NT2/D1 (cell line): ENCODE results near the gene CDC25B.

Experiments used
- SUZ12 ChIP-seq: IDR thresholded peaks from 2 replicates; pipeline ENCODE4 v1.6.1; 2011; ENCODE audit not compliant: insufficient read length, insufficient read depth; ENCODE audit errors: extremely low read depth
- YY1 ChIP-seq: IDR thresholded peaks from 2 replicates; pipeline ENCODE4 v1.6.1; 2011; ENCODE audit not compliant: insufficient read length, insufficient read depth
- ZNF274 ChIP-seq: IDR thresholded peaks from 2 replicates; pipeline ENCODE4 v1.6.1; 2011; ENCODE audit warnings: mild to moderate bottlenecking, low read depth, low read length

GRCh38 chr20:3763671-3764601, 32.2 kb upstream of the CDC25B start:
- TF ChIP-seq SUZ12 = no peak
- no peak for TF ChIP-seq YY1
- no peak for TF ChIP-seq ZNF274
